Kidney glomerular epithelial cell (primary cell): ENCODE results near the gene RSPO4.
A peak's percentile ranks its signal among the peaks of the same experiment; 100 is the strongest.
"Not testable (repeated sequence)": the region's sequence is repeated elsewhere in the genome, so short reads cannot be mapped to it uniquely, and the experiment has no call there.

Source experiments
- DNase-seq: peaks from one replicate; lab custom pipeline; 2025; lab: John Stamatoyannopoulos, UW

Gene RSPO4

DNA sequence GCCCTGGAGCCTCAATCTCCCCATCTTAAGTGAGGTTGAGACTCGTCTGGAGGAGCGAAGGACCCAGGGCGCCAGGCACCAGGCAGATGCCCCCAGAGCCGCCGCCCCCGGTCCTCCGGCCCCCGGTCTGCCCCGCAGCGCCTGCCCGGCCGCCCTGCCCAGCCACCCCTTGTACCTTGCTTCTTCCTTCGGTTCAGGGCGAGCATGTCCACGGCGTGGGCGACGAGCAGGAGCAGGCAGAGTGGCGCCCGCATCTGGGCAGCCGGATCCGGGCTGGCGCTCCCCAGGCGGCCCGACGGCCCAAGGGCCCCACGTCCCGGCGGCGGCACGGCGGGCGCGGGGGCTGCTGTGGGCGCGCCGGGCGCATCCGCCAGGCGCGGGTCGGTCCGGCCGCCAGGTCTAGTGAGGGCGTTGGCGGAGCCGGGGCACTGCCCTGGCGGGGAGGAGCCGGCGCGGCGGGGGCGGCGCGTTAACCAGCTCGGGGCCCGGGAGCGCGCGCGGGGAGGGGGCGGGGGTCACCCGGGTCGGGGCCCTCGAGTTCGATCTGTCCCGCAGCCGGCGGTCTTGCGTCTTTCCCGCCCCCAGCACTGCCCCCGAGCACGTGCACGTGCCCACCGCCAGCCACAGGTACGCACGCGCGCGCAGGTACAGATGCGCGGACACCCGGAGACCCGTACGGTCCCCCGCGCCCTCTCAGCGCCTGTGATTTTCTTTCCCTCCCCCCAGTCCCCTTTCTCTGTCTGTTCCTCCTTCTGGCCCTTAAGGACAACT, at the start of gene RSPO4:
Gene RSPO4 (minus strand): TSS at position 401 of the 771 bp plus-strand sequence. CDS start 147 bp downstream, at position 254.
- DNase-seq, result no peak

DNA sequence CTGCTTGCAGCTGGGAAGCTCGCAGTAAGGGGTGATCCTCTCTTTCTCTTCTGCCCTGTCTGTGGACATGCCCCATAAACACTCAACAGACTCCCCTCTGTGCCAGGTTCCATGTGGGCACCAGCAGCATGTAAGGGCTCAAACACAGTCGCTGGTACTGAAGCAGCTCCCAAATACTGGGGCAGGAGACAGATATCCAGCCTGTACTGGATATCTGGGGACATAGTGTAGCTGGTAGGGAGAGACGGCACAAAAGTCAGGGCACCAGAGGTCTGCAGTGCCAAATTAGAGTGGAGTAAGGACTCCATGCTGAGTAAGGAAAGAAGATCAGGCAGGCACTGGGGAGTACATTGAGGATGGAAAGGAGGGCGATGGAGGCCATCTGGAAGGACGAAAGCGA, 48.3 kb upstream of the RSPO4 start:
- DNase-seq, result no peak

DNA sequence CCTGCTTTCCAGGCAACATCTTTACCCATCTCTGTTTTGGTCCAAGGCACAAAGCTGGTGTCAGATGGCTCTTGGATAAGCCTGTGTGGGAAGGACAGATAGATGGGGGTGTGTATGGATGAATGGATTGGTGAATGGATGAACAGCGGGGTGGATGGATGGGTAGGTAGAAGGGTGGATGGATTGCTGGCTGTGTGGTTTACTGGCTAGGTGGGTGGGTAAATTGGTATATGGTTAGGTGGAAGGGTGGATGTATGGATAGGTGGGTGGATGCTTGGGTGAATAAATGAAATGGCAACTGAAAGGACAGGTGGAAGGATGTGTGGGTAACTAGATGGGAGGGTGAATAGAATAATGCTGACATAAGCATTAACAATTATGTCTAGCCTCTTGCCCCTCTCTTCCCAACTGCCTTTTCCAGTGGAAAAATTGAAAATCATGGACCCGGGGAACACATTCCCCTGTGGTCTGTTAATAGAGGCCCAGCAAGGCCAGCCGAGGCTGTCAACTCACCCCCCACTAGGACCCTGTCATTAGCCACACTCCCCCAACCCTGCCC, 43.8 kb upstream of the RSPO4 start:
- DNase-seq, result no peak

DNA sequence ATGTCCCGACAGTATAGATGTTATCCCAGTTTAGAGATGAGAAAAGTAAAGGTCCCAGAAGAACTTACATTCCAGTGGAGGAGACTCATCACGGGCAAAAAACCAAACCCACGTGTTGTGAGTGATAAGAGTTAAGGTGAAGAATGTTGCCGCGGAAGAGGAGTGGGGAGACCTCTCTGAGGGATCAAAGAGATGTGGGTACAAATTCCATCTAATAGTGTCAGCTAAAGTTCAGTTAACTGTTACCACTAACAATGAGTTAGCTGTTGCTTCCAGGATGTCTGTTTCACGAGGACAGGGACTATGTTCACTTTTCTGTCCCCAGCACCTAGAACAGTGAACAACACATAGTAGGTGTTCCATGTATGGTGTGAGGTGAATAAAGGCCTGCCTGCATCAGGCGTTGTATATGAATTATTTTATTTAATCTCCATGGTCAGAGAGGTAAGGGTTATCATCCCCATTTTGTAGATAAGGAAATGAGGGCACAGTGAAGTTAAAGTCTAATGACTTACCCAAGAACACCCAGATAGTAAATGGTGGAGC, 39.8 kb upstream of the RSPO4 start:
- DNase-seq, result no peak

DNA sequence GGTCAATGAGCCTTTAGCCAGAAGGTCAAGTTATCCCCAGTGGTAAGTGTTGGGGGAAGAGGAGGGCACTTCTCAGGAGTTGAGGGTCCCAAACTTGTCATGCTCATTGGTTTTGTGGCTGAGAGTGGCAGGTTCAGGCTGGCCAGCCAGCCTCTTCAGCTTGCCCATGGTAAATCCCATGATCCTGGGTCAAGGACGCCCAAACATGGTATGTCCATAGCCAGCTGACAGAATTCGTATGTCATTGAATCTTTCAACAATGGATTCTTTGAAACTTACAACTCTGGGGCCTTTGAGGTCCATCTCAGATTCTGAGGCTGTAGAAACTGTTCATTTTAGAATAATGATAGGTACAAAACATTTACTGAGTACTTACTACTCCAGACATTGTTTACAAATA, 36.1 kb upstream of the RSPO4 start:
- DNase-seq, result no peak

GRCh38 chr20:1037039-1037438, 34.9 kb upstream of the RSPO4 start:
- DNase-seq, result no peak

DNA sequence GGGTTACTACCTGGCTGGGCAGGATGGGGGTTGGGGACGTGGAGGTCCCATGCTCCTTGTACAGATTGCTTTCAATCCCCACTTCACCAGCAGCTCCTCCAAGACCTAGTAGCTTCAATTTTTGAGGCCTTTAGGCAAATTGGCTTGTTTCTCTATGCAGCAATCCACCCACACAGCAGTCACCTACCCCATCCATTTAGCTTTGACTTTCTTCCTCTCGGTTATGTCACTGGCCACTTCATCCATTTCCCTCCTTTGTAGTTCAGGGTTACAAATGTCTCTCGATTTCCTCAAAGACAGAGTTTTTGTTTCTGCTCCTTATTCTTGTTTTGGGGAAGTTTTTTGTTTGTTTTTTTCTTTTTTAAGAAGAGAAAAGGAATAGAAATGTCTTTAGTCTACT, 33.4 kb upstream of the RSPO4 start:
- no peak for DNase-seq

DNA sequence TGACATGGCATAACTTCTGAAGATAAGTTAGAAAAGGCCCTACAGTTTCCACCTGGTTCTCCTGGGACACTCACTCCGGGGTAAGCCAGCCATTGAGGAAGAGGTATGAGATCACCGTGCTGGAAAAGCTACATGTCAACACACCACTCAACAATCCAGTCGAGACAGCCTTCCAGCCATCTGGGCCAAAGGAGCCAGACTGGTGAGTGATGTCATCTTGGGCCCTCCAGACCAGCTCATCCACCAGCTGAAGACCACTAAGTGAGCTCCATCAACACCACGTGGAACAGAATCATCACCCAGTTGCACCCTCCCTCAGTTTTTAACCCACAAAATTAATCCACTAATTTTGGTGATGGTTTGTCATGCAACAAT, 32.3 kb upstream of the RSPO4 start:
- no peak for DNase-seq

- DNase-seq, result no peak
Measured at GRCh38 chr20:1033751-1034414, 31.8 kb upstream of the RSPO4 start.

DNA sequence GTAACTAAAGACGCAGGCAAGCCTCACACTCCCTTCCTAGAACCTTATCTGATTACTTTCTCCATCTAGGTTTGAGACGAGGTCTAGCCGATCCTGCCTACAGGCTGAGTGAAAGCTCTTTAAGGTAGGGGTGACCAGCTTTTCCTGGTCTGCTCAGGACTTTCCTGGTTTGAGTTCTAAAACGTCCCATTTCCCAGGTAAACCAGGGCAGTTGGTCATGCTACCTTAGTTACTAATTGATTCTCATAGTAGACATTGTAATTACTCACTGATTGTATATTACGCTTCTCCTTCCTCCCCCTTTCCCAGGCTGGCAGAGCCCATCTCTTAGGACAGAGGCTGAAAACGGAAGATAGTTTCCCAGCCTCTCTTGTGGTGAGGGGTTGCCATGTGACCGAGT, 27.9 kb upstream of the RSPO4 start:
- no peak for DNase-seq

DNA sequence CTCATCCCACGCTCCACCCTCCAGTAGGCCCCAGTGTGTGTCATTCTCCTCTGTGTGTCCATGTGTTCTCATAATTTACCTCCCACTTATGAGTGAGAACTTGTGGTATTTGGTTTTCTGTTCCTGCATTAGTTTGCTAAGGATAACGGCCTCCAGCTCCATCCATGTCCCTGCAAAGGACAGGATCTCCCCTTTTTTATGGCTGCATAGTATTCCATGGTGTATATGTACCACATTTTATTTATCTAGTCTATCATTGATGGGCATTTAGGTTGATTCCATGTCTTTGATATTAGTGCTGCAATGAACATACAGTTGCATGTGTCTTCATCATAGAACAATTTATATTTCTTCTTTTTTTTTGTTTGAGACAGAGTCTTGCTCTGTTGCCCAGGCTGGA, 24.1 kb upstream of the RSPO4 start:
- DNase-seq, result not testable (repeated sequence)

DNA sequence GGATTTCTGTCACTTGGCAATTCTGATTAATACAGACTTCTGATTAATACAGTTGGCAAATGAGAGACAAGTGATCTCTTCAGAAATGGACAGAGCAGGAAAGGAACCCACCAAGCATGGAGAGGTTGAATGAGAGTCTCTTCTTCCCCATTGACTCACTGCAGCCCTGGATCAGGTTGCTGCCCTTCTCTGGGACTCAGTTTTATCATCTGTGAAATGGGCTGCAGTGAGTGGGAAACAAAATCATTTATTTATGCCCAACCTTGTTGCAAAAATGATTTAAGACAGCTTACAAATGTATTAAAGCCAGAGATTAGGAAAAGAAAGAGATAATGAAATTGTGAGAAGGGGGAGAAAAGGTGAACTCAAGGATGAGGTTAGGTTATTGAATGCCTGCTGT, 20.8 kb upstream of the RSPO4 start:
- no peak for DNase-seq

DNA sequence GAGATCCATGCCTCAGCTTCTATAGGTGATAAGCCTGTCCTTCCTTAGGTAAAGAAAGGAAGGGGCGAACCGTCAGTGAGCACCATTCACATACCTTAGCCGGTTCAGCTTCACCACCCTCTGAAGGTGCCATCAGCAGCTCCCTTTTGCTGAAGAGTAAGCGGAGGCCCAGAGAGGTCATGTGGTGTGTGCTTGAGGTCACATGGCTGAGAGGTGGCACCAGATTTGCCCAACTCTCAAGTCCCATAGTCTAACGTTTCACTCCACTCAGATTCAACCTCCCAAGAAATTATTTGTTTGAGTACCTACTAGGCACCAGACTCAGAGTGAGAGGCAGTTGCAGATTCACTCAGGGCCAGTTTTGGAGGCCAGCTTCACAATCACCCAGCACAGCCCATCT, 18.5 kb upstream of the RSPO4 start:
- DNase-seq, result no peak

DNA sequence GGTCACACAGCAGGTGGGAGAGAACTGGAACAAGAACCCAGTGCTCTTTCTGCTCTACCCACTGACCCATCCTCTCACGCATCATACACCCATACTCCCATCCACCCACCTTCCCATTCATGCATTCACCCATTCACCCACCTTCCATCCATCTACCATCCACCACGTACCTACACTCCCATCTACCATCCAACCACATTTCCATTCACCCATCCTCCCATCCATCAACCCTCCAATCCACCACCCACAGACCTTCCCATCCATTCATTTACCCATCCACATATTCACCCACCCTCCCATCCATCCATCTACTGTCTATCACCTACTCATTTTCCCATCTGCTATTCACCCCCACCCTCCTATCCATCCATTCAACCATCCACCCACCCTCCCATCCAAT, 17.2 kb upstream of the RSPO4 start:
- DNase-seq, result no peak

DNA sequence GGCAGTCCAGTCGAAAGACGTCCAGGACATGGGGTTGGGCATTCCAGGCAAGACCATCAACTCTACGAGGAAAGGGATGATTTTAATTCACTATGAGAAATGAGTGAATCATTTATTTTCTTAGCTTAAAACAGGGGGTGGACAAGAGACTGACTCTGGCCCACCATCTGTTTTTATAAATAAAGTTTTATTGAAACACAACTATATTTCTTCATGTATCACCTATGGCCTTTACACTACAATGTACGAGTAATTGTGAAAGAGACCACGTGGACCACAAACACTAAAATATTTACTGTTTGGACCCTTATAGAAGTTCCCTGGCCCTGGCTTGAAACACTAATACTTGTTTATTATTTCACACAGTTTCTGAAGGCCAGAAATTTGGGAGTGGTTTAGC, 15.6 kb upstream of the RSPO4 start:
- DNase-seq, result no peak

DNA sequence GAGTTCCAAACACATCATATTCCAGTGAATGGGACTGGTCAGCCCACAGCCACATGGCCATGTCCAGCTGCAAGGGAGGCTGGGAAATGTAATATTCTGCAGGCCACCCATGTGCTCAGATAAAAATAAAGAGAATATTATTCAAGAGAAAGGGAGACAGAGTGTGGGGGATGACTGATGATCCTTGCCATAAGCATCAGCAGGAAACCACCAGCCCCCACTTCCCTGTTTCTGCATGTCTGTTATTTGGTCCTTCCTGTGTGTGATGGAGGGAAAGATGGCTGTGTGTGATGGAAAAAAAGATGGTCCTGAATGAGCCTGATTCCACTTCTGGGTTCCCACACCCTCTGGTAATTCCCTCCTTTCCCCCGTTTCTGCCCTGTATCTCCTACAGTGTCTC, 13.1 kb upstream of the RSPO4 start:
- no peak for DNase-seq

DNA sequence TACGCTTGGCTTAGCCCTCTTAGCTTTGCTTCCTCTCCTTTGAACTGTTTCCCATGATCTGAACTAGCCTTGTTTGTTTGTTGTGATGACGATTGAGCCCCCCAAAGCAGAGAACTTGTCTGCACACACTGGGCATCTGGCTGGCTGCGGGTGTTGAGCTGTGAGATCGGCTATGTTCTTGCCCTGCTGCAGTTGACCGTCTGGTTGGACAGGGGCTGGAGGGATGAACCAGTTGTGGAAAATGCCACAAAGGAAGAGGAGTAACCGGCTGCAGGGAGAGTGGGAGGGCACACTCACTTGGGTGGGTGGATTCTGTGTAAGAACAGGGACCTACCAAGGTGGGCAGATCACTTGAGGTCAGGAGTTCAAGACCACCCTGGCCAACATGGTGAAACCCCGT, 12.4 kb upstream of the RSPO4 start:
- no peak for DNase-seq

DNA sequence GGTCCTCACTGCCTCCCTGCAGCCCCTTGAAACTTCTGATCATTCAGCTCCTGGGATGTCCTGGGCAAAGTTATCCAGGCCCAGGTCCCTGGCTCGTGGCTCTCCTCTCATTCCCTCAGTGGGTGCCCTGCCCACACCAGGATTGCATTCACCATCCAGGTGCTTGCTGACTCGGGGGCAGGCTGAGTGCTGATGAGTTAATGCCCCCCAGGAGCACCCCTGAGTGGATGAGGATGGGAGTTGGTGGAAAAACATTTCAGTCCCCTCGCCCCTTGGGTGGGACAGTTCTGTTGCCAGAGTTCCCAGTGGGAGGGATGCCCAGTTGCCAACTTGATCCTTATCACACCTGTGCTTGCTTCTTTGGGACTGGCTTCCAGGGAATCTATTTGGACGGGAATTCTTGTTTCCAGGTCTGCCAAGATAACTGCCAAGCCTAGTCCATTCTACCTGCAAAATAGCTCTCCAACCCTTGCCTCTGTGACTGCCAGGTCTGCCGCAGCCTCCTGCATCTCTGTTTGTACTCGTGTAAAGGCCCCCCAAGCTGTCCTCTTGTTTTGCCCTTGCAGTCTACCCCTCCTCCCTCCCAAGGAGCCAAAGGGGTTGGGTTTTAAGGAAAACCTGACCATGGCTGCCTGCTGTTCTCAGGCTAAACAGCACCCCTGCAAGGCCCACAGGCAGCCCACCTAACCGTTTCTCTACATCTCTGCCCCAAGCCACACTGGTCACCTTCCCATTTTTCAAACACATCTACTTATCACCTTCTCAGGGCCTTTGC, 11.6 kb upstream of the RSPO4 start:
- DNase-seq, result no peak

DNA sequence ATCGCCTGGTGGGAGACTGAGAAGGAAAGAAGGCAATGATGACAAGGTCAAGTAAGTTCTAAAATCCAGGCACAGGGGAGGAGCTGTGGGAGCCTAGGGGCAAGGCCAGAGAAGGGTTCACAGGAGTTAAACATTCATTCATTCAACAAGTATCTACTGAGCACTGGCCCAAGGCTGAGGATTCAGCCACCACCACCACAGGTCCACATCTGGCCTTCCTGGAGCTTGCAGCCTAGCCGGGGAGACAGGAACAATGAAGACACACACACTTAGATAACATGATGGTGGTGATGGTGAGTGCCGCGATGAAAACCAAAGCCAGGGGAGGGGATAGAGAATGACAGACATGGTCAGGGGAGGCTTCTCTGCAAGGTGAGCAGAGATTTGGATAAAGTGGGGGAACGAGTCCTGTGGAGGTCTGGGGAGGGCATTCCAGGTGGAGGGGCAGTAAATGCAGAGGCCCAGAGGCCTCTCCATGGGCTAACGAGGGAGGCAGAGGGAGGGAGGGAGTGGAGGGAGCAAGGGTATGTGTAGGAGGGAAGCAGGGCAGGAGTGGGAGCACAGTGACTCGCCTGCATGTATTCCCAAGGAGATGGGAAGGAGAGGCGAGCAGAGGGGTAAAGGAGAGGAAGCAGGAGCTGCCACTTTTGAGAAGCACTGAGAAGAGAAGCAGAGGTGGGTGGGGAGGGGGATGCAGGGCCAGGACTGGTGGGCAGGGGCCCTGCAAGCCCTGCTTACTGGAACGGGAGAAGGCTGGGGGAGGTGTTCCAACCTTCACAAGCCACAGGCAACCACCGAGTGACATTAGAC, 10.5 kb upstream of the RSPO4 start:
- DNase-seq, result no peak

GRCh38 chr20:1010659-1011058, 8.5 kb upstream of the RSPO4 start:
- DNase-seq, result no peak

DNA sequence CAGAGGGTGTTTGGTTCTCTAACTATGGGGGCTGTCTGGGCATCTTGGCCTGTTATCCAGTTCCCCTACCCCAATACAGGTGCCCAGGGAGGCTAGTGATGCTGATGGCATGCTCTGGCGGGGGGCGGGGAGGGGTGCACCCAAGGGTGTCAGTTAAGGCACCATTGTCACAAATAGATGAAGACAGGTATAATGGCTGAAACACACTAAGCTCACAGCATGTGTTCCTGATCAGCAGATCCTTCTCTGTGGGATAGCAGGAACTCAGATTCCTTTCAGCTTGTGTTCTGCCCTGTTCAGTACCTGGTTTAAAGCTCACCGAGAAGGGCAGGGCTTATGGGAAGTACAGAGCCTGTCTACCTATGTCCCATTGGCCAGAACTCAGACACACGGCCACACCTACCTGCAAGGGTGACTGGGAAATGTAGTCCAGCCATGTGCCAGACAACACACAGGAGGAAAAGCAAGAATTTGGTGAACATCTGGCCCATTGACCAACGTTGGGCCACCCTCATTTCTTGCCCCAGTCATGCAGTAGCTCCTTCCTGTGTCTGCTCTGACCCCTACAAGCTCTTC, 3.4 kb upstream of the RSPO4 start:
- DNase-seq, result peak; percentile 23
